Dendritic cell treated with granulocyte-macrophage colony-stimulating factor and Interleukin-4, amounts not matched to agents 40 ng/mL and 50 ng/mL, for 4 days (primary cell): ENCODE data around the gene ANG.
"Not testable (repeated sequence)": the region's sequence is repeated elsewhere in the genome, so short reads cannot be mapped to it uniquely, and the experiment has no call there.

Experiments
- H3K27ac Mint-ChIP-seq: one replicate; pipeline ENCODE4 v1.8.0; 2022; ENCODE audit warnings: mild to moderate bottlenecking, mixed read lengths
- H3K27me3 Mint-ChIP-seq: one replicate; pipeline ENCODE4 v1.8.0; 2022; ENCODE audit warnings: mild to moderate bottlenecking, mixed read lengths
- H3K36me3 Mint-ChIP-seq: one replicate; pipeline ENCODE4 v1.8.0; 2022; ENCODE audit warnings: low read depth, mixed read lengths
- H3K4me1 Mint-ChIP-seq: one replicate; pipeline ENCODE4 v1.8.0; 2022; ENCODE audit warnings: low read depth, mixed read lengths
- H3K4me3 Mint-ChIP-seq: one replicate; pipeline ENCODE4 v1.8.0; 2022; ENCODE audit warnings: mild to moderate bottlenecking, moderate library complexity, mixed read lengths
- H3K9me3 Mint-ChIP-seq: one replicate; pipeline ENCODE4 v1.8.0; 2022; ENCODE audit warnings: mixed read lengths
- intact Hi-C: fragments of 100-400 bp; cut with micrococcal nuclease; formaldehyde crosslinking; loops from one replicate; pipeline ENCODE4 v1.15.0; 2022

The ANG gene

GRCh38 chr14:20688167-20688839, at the start of gene ANG:
ANG (plus strand) TSS chr14:20688764; CDS start chr14:20693565, 4,801 bp downstream.
- H3K9me3 Mint-ChIP-seq, result no peaks in the 10 kb centered on the region
- H3K4me3 Mint-ChIP-seq, result no peak within 1 kb of the TSS
- no peak within 1 kb of the TSS for H3K27ac Mint-ChIP-seq
- H3K27me3 Mint-ChIP-seq, result no peaks in the 10 kb centered on the region
- peaks cover 9% of the 10 kb centered on the region for H3K36me3 Mint-ChIP-seq
- peaks cover 31% of the 10 kb centered on the region for H3K4me1 Mint-ChIP-seq
- intact Hi-C loops, result loop anchor here (5.0 kb wide), 1 partner anchor 276 kb away; the partner anchor contains the start of gene TEP1

DNA sequence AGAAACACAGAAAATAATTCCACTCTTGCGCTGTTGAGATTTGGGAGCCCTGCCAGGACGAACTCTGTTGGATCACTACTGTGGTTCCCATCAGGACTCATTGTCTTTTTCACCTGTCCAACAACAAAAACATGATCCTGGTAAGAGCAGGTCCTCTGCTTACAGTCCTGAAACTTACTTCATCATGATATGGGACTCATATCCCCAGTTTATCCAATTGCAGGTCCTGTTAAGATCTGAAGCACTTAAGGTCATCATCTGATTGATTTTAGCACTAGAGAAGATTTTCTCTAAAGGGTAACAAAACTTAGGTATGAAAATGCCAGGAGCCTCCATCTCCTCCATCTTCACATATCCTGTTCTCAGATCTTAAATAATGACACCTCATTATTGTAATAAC, 47.0 kb upstream of the ANG start, which contains the start of gene OR6S1:
OR6S1 (minus strand) TSS at position 101 of the 400 bp plus-strand sequence; CDS start at position 101, 0 bp downstream.
- intact Hi-C loops, result no loop called here
- no peak within 1 kb of the TSS for H3K4me3 Mint-ChIP-seq
- no peak within 1 kb of the TSS for H3K27ac Mint-ChIP-seq
- H3K4me1 Mint-ChIP-seq, result no peaks in the 10 kb centered on the region
- peaks cover 50% of the 10 kb centered on the region for H3K27me3 Mint-ChIP-seq
- H3K9me3 Mint-ChIP-seq, result no peaks in the 10 kb centered on the region
- no peaks in the 10 kb centered on the region for H3K36me3 Mint-ChIP-seq

DNA sequence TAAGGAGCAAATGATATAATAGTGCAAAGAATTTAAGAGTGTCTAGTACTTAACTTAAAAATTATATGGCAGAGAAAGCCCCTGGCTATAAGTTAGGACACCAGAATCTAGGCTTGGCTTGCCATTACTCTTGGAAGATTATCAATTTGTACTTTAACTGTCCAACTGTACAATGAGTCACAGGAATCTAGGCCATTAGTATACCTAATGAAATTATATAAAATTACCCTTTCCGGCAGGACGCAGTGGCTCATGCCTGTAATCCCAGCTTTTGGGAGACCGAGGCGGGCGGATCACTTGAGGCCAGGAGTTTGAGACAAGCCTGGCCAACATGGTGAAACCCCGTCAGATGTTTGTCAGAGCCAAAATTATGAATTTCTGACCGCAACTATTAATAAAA, 46.4 kb upstream of the ANG start:
- intact Hi-C loops, result no loop called here
- peaks cover 50% of the 10 kb centered on the region for H3K27me3 Mint-ChIP-seq
- H3K4me1 Mint-ChIP-seq, result no peaks in the 10 kb centered on the region

GRCh38 chr14:20642755-20643154, 45.8 kb upstream of the ANG start:
- H3K4me1 Mint-ChIP-seq, H3K27ac Mint-ChIP-seq, intact Hi-C loops, H3K36me3 Mint-ChIP-seq, H3K4me3 Mint-ChIP-seq, H3K9me3 Mint-ChIP-seq: not testable (repeated sequence)
- H3K27me3 Mint-ChIP-seq, result peaks cover 46% of the 10 kb centered on the region

More for the DNA sequence above, 46.4 kb upstream of the ANG start:
- Mint-ChIP-seq H3K36me3 (no peaks in the 10 kb centered on the region), H3K27ac (no peak overlapping the region), H3K4me3 (no peak overlapping the region), H3K9me3 (no peaks in the 10 kb centered on the region)

DNA sequence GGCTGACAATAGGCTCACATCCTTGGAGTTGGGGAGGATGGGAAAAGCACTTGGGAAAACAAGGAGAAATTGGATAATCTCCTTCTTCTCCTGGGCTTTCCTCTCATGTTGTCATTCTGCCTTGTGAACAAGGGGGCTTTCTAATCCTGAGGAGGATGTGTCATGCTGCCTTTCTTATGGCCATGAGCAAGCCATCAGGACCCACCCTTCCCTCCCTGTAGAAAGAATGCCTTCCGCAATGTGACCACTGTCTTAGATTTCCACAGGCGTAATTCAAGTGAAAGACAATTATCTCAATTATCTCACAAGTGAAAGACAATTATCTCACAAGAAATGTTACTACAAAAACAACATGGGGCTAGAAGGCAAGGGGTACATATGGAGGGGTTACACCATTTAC, 44.0 kb upstream of the ANG start:
- no peaks in the 10 kb centered on the region for H3K4me1 Mint-ChIP-seq
- no peaks in the 10 kb centered on the region for H3K36me3 Mint-ChIP-seq
- intact Hi-C loops, result no loop called here
- H3K4me3 Mint-ChIP-seq, result no peak overlapping the region
- no peaks in the 10 kb centered on the region for H3K9me3 Mint-ChIP-seq
- H3K27me3 Mint-ChIP-seq, result peaks cover 48% of the 10 kb centered on the region
- H3K27ac Mint-ChIP-seq, result no peak overlapping the region

DNA sequence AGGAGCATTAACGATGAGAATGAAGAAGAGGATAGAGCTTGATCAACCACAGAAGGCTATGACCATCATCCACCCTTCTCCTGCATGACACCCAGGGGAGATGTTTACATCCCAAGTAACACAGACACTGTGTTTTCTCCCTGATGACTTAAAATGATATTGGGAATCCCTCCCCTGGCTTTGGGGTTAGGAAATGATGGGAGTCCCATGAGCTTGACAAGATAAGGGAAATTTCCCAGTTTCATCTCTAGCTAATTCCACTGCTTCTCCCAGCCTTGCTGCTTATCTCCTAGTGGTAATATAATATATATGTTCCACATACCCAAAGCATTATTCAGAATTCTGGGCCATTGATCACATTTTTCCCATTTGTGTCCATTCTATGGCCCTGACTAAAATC, 43.1 kb upstream of the ANG start:
- intact Hi-C loops, result no loop called here
- peaks cover 54% of the 10 kb centered on the region for H3K27me3 Mint-ChIP-seq
- no peaks in the 10 kb centered on the region for H3K36me3 Mint-ChIP-seq
- no peak overlapping the region for H3K27ac Mint-ChIP-seq
- no peaks in the 10 kb centered on the region for H3K4me1 Mint-ChIP-seq
- no peaks in the 10 kb centered on the region for H3K9me3 Mint-ChIP-seq
- H3K4me3 Mint-ChIP-seq, result no peak overlapping the region

- Mint-ChIP-seq H3K36me3 (no peaks in the 10 kb centered on the region), H3K4me1 (peaks cover 16% of the 10 kb centered on the region), H3K27me3 (peaks cover 81% of the 10 kb centered on the region), H3K4me3 (no peak overlapping the region), H3K27ac (no peak overlapping the region), H3K9me3 (no peaks in the 10 kb centered on the region)
- intact Hi-C loops, result no loop called here
These were observed 35.3 kb upstream of the ANG start for GRCh38 chr14:20652996-20653975.

DNA sequence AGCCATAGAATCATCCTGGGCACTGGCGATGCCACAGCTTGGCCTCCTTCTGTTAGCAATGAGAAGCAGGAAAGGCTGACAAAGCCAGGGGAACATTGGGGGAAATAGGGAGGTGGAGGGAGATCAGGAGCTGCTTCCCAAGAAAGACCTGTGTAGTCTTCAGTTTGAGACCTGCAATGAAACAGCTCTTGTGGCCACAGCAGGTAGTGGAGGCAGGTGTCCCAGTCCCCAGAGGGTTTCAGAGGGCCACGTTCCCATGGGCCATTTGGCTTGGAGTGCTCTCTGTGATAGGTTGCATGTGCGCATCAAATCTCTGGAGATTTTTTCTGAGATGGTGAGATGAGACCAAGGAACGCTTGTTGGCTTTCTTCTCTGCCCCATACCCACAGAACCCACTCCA, 32.7 kb upstream of the ANG start:
- Mint-ChIP-seq H3K4me1 (peaks cover 18% of the 10 kb centered on the region), H3K4me3 (no peak overlapping the region), H3K9me3 (no peaks in the 10 kb centered on the region), H3K27ac (no peak overlapping the region), H3K36me3 (no peaks in the 10 kb centered on the region), H3K27me3 (peaks cover 83% of the 10 kb centered on the region)
- intact Hi-C loops, result no loop called here

DNA sequence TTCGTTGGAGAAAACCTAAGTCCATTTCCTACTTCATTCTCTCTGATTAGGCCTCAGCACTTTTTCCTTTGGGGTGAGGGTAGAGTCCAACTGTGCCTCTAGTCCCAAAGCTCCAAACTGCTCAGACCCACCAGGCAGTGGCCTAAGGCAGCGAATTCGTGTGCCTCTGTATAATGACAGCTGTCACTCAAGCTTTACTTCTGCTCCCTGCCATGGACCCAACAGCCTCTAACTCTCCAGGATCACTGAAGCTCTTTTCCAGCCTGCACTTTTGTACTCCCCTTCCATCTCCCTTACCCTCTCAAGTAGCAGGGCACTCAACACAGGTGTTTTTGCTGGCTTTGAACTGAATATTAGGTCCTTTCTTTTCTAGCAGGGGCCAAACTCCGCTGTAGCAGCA, 32.3 kb upstream of the ANG start:
- no peak overlapping the region for H3K4me3 Mint-ChIP-seq
- H3K27me3 Mint-ChIP-seq, result peaks cover 80% of the 10 kb centered on the region
- intact Hi-C loops, result no loop called here
- no peaks in the 10 kb centered on the region for H3K9me3 Mint-ChIP-seq
- peaks cover 18% of the 10 kb centered on the region for H3K4me1 Mint-ChIP-seq
- no peaks in the 10 kb centered on the region for H3K36me3 Mint-ChIP-seq
- no peak overlapping the region for H3K27ac Mint-ChIP-seq

GRCh38 chr14:20657216-20658211, 31.1 kb upstream of the ANG start:
- intact Hi-C loops, result no loop called here

GRCh38 chr14:20658246-20658645, 30.3 kb upstream of the ANG start:
- H3K27me3 Mint-ChIP-seq, result peaks cover 77% of the 10 kb centered on the region

More at GRCh38 chr14:20657216-20658211, 31.1 kb upstream of the ANG start:
- Mint-ChIP-seq H3K9me3 (no peaks in the 10 kb centered on the region), H3K36me3 (no peaks in the 10 kb centered on the region), H3K27me3 (peaks cover 78% of the 10 kb centered on the region), H3K4me1 (peaks cover 30% of the 10 kb centered on the region), H3K4me3 (no peak overlapping the region), H3K27ac (no peak overlapping the region)

DNA sequence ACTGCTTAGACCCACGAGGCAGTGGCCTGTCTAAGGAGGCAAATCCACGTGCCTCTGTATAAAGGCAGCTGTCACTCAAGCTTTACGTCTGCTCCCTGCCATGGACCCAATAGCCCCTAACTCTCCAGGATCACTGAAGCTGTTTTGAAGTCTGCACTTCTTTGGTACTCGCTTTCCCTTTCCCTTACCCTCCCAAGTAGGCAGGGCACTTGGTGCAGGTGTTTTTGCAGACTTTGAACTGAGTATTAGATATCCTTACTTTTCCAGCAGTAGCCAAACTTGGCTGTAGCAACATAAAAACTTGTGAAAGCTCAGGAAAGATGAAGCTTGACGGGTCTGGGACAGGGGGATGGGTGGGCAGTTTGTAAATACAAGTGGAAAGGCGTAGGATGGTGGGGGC, 29.2 kb upstream of the ANG start:
- intact Hi-C loops, result no loop called here
- peaks cover 45% of the 10 kb centered on the region for H3K4me1 Mint-ChIP-seq
- no peak overlapping the region for H3K4me3 Mint-ChIP-seq
- no peak overlapping the region for H3K27ac Mint-ChIP-seq
- peaks cover 69% of the 10 kb centered on the region for H3K27me3 Mint-ChIP-seq
- H3K36me3 Mint-ChIP-seq, result no peaks in the 10 kb centered on the region
- H3K9me3 Mint-ChIP-seq, result no peaks in the 10 kb centered on the region

More at GRCh38 chr14:20658246-20658645, 30.3 kb upstream of the ANG start:
- no peak overlapping the region for H3K27ac Mint-ChIP-seq
- intact Hi-C loops, result no loop called here
- H3K9me3 Mint-ChIP-seq, result no peaks in the 10 kb centered on the region
- H3K36me3 Mint-ChIP-seq, result no peaks in the 10 kb centered on the region
- peaks cover 37% of the 10 kb centered on the region for H3K4me1 Mint-ChIP-seq
- no peak overlapping the region for H3K4me3 Mint-ChIP-seq

DNA sequence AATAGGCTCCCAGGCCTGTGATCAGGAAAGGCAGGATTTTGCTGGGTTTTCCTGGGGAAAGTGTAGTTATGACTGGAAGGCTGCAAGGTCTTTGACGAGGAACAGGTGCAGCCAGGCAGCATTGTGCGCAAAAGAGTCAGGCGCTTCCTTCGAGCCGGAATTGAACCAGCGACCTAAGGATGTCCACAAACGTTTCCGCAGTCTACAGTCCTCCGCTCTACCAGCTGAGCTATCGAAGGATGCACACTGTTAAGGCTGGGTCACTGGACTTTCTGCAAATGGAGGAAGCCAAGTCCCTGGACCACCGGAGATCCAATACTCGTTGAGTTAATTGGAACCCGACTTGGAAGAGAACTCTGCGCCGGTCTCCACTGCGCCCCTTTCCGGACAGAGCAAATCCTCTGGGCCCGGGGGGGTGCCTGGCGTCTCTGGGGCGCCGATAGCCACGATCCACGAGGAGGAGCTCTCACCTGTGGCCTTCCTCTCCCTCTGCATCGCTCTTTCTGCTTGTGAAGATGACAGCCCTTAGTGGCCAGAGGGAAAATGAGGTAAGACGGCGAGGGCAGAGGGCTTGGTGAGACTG, 28.7 kb upstream of the ANG start:
- H3K27ac Mint-ChIP-seq, result no peak overlapping the region
- no peaks in the 10 kb centered on the region for H3K36me3 Mint-ChIP-seq
- peaks cover 66% of the 10 kb centered on the region for H3K27me3 Mint-ChIP-seq
- H3K4me1 Mint-ChIP-seq, result peaks cover 46% of the 10 kb centered on the region
- H3K9me3 Mint-ChIP-seq, result no peaks in the 10 kb centered on the region
- H3K4me3 Mint-ChIP-seq, result no peak overlapping the region
- intact Hi-C loops, result no loop called here
